Panc1 (cell line): ENCODE results near the gene CASP6. TPM values are rescaled to one million over a fixed set of nuclear protein-coding genes. Genes with fewer than 3 reads are reported as not detected.

ENCODE experiments used
- ATAC-seq: fragments of 200-7000 bp; cut with Tn5 transposase; 2 replicates; pipeline ENCODE4 v1.9.1; 2020; ENCODE audit warnings: mild to moderate bottlenecking, moderate library complexity
- BruUV-seq: library from RNA; stranded (reverse); fragments of 400-500 nt; replicated peaks from 2 replicates; lab custom pipeline; 2021; lab: Mats Ljungman, UMichigan
- CTCF ChIA-PET: fragments of 300-600 bp; sonication (Branson Sonifier 250); formaldehyde crosslinking; loops from one replicate; lab custom pipeline; 2022; ENCODE audit warnings: antibody characterized with exemption; lab: Charles Lee
- POLR2A ChIA-PET: fragments of 300-600 bp; sonication (Branson Sonifier 250); formaldehyde crosslinking; loops from one replicate; lab custom pipeline; 2022; ENCODE audit warnings: antibody characterized with exemption; lab: Charles Lee
- DNase-seq: peaks from one replicate; pipeline ENCODE4 v3.0.0-alpha.2; 2010; ENCODE audit warnings: low read depth, low spot score
- H3K27ac ChIP-seq: 2 replicates; pipeline ENCODE4 v1.5.1; 2011; ENCODE audit warnings: mild to moderate bottlenecking, low read length, inconsistent platforms
- H3K27me3 ChIP-seq: fragments of 200-500 bp; sonication (Bioruptor generic); 2 replicates; pipeline ENCODE4 v1.6.0; 2014; ENCODE audit warnings: low read length, inconsistent platforms; ENCODE audit not compliant: control insufficient read depth, insufficient read depth
- H3K36me3 ChIP-seq: fragments of 200-500 bp; sonication (Bioruptor generic); 2 replicates; pipeline ENCODE4 v1.5.1; 2014; ENCODE audit warnings: inconsistent platforms, mild to moderate bottlenecking, low read length, moderate library complexity; ENCODE audit not compliant: control insufficient read depth, insufficient read depth
- H3K4me1 ChIP-seq: 2 replicates; pipeline ENCODE4 v1.5.1; 2011; ENCODE audit warnings: inconsistent platforms, mild to moderate bottlenecking, low read length, moderate library complexity; ENCODE audit not compliant: control insufficient read depth, insufficient read depth
- H3K4me3 ChIP-seq, 2 experiments: 2 replicates each; pipeline ENCODE4 v1.5.1; 2011 to 2012; ENCODE audit warnings: low read depth in 2 of 2, low read length in 2 of 2, mild to moderate bottlenecking in 2 of 2, inconsistent platforms in 1 of 2, moderate library complexity in 1 of 2
- H3K9me3 ChIP-seq: fragments of 200-500 bp; sonication (Bioruptor generic); 2 replicates; pipeline ENCODE4 v1.5.1; 2014; ENCODE audit warnings: low read depth, mild to moderate bottlenecking, inconsistent platforms, low read length, moderate library complexity; ENCODE audit not compliant: control insufficient read depth, insufficient read depth
- CTCF ChIP-seq: fragments of 450-650 bp; IDR thresholded peaks from 2 replicates; pipeline ENCODE4 v1.5.1; 2017; ENCODE audit warnings: mild to moderate bottlenecking
- POLR2AphosphoS5 ChIP-seq: IDR thresholded peaks from 2 replicates; pipeline ENCODE4 v1.6.1; 2012; ENCODE audit warnings: mild to moderate bottlenecking, low read depth, low read length, moderate library complexity
- REST ChIP-seq, 2 experiments: IDR thresholded peaks; 2 replicates each; pipeline ENCODE4 v1.6.1; 2011 to 2012; ENCODE audit warnings: low read depth in 2 of 2, control low read depth in 1 of 2, low read length in 1 of 2, mild to moderate bottlenecking in 1 of 2, moderate library complexity in 1 of 2; ENCODE audit not compliant: insufficient read depth in 1 of 2
- SIN3A ChIP-seq: IDR thresholded peaks from 2 replicates; pipeline ENCODE4 v1.6.1; 2012; ENCODE audit warnings: low read depth, mild to moderate bottlenecking, low read length, moderate library complexity, borderline replicate concordance; ENCODE audit not compliant: insufficient read depth
- TCF7L2 ChIP-seq: IDR thresholded peaks from 2 replicates; pipeline ENCODE4 v1.6.1; 2011; ENCODE audit warnings: mild to moderate bottlenecking, low read depth, low read length, inconsistent platforms
- in situ Hi-C: cut with HindIII; loops from 2 replicates; pipeline ENCODE4 v1.10.0; 2016; ENCODE audit warnings: low sequenced_read_pairs, low pct_unique_long_range_greater_than_20kb
- intact Hi-C: fragments of 100-400 bp; cut with micrococcal nuclease; formaldehyde crosslinking; loops from one replicate; pipeline ENCODE4 v1.10.0; 2022; ENCODE audit not compliant: unreplicated experiment
- total RNA-seq: library from RNA; stranded (reverse); gene quantifications from one replicate; pipeline ENCODE4 v1.2.1, GENCODE V29; 2021; ENCODE audit not compliant: unreplicated experiment

Gene CASP6
- total RNA-seq, 1 experiment from 2014 or later, result 15.2 TPM

- ATAC-seq, result no peak
- no peak overlapping the region for H3K27ac ChIP-seq
- ChIA-PET POLR2A (no interaction called here), CTCF (no interaction called here)
- H3K9me3 ChIP-seq, result no peaks in the 10 kb centered on the region
- in situ Hi-C loops (no loop called here), intact Hi-C loops (no loop called here)
- no peak for DNase-seq
- no peaks in the 10 kb centered on the region for H3K27me3 ChIP-seq
- BruUV-seq, result no TSS peak
- H3K4me3 ChIP-seq, result no peak overlapping the region
- H3K36me3 ChIP-seq, result no peaks in the 10 kb centered on the region
- no peak for TF ChIP-seq TCF7L2
- no peak for TF ChIP-seq CTCF
- TF ChIP-seq REST (IDR thresholded peaks at IDR 0.05; ENCODE audit: insufficient read depth in 1 of 2, low read depth in 2 of 2, low read length in 1 of 2), result no peak
- TF ChIP-seq SIN3A, result no peak
- no peak for TF ChIP-seq POLR2AphosphoS5
- no peaks in the 10 kb centered on the region; the same call in 1 of the 2 replicates for H3K4me1 ChIP-seq
Measured at GRCh38 chr4:109733728-109734127, 30.5 kb upstream of the CASP6 start.

- intact Hi-C loops (no loop called here), in situ Hi-C loops (no loop called here)
- no peaks in the 10 kb centered on the region for H3K36me3 ChIP-seq
- DNase-seq, result no peak
- H3K27me3 ChIP-seq, result no peaks in the 10 kb centered on the region
- TF ChIP-seq SIN3A (no peak), TCF7L2 (no peak), POLR2AphosphoS5 (no peak), CTCF (no peak), REST (IDR thresholded peaks at IDR 0.05; ENCODE audit: insufficient read depth in 1 of 2, low read depth in 2 of 2, low read length in 1 of 2) (no peak)
- ChIA-PET CTCF (no interaction called here), POLR2A (no interaction called here)
- no peaks in the 10 kb centered on the region for H3K9me3 ChIP-seq
- peaks cover 6% of the 10 kb centered on the region for H3K4me1 ChIP-seq
- peak; percentile 73; the same call in 1 of the 2 replicates for ATAC-seq
- H3K4me3 ChIP-seq, result peak overlapping the region; percentile 78 to 92
- H3K27ac ChIP-seq, result peak overlapping the region; percentile 85
- no TSS peak for BruUV-seq
Measured at GRCh38 chr4:109730619-109731545, 27.6 kb upstream of the CASP6 start.
